OCI-LY7 (cell line): ENCODE data around the gene GNG11. TPM values are rescaled to one million over a fixed set of nuclear protein-coding genes. Genes with fewer than 3 reads are reported as not detected.

Experiments
- BruUV-seq: library from RNA; stranded (reverse); fragments of 400-500 nt; replicated peaks from 2 replicates; lab custom pipeline; 2021; lab: Mats Ljungman, UMichigan
- CTCF ChIA-PET: fragments of 300-600 bp; sonication (Branson Sonifier 250); formaldehyde crosslinking; loops from one replicate; lab custom pipeline; 2022; ENCODE audit warnings: antibody characterized with exemption; ENCODE audit not compliant: unreplicated experiment; lab: Charles Lee
- POLR2A ChIA-PET: fragments of 300-600 bp; sonication (Branson Sonifier 250); formaldehyde crosslinking; loops from one replicate; lab custom pipeline; 2022; ENCODE audit warnings: antibody characterized with exemption; lab: Charles Lee
- DNase-seq: peaks from one replicate; pipeline ENCODE4 v3.0.0-alpha.2; 2015; ENCODE audit warnings: low spot score
- H2AFZ ChIP-seq: fragments of 200-600 bp; sonication (generic), shearing (Covaris generic); 2 replicates; pipeline ENCODE4 v1.6.1; 2014; ENCODE audit warnings: mild to moderate bottlenecking, antibody characterized with exemption, low read length, moderate library complexity
- H3K27ac ChIP-seq: fragments of 200-600 bp; sonication (generic); 2 replicates; pipeline ENCODE4 v1.5.1; 2014; ENCODE audit warnings: mixed run types, low read depth, mild to moderate bottlenecking, moderate library complexity, low read length, inconsistent platforms; ENCODE audit not compliant: poor library complexity, severe bottlenecking
- H3K36me3 ChIP-seq: fragments of 200-600 bp; sonication (generic); 2 replicates; pipeline ENCODE4 v1.6.1; 2014; ENCODE audit warnings: mild to moderate bottlenecking, antibody characterized with exemption, low read length, moderate library complexity, mixed read lengths; ENCODE audit not compliant: insufficient read depth
- H3K4me1 ChIP-seq: fragments of 200-600 bp; sonication (generic); 2 replicates; pipeline ENCODE4 v1.5.1; 2014; ENCODE audit warnings: mild to moderate bottlenecking, low read length; ENCODE audit not compliant: insufficient read depth, poor library complexity, severe bottlenecking
- H3K4me2 ChIP-seq: fragments of 200-600 bp; sonication (generic); 2 replicates; pipeline ENCODE4 v1.6.1; 2014; ENCODE audit warnings: mild to moderate bottlenecking, low read length
- H3K4me3 ChIP-seq: fragments of 200-600 bp; sonication (generic); 2 replicates; pipeline ENCODE4 v1.5.1; 2014; ENCODE audit warnings: mild to moderate bottlenecking, low read depth, low read length; ENCODE audit not compliant: poor library complexity, severe bottlenecking
- H3K79me2 ChIP-seq: fragments of 200-600 bp; sonication (generic); 2 replicates; pipeline ENCODE4 v1.6.1; 2016; ENCODE audit warnings: low read depth, mild to moderate bottlenecking, low read length, moderate library complexity, mixed read lengths; ENCODE audit not compliant: insufficient read depth
- H3K9me2 ChIP-seq: fragments of 200-600 bp; sonication (generic); 2 replicates; pipeline ENCODE4 v1.6.1; 2016; ENCODE audit warnings: mild to moderate bottlenecking, low read length, mixed read lengths; ENCODE audit not compliant: insufficient read depth
- H3K9me3 ChIP-seq: fragments of 200-600 bp; sonication (generic); 2 replicates; pipeline ENCODE4 v1.6.1; 2014; ENCODE audit warnings: mild to moderate bottlenecking, mixed run types, low read length, mixed read lengths
- H4K20me1 ChIP-seq: fragments of 200-600 bp; sonication (generic); 2 replicates; pipeline ENCODE4 v1.6.1; 2014; ENCODE audit warnings: mild to moderate bottlenecking, antibody characterized with exemption, low read length, moderate library complexity, mixed read lengths; ENCODE audit not compliant: insufficient read depth
- EZH2phosphoT487 ChIP-seq: fragments of 200-600 bp; sonication (generic); IDR thresholded peaks from 2 replicates; pipeline ENCODE4 v1.6.1; 2018; ENCODE audit warnings: low read depth, borderline replicate concordance, mild to moderate bottlenecking, mixed run types, antibody characterized with exemption, low read length, moderate library complexity, mixed read lengths
- intact Hi-C: fragments of 100-400 bp; cut with micrococcal nuclease; formaldehyde crosslinking; loops from one replicate; pipeline ENCODE4 v1.10.0; 2022; ENCODE audit not compliant: unreplicated experiment
- total RNA-seq, 2 experiments: library from RNA; depleted of rRNA in 1 of 2; stranded (reverse); fragments of >200 nt in 1 of 2; shearing (Covaris generic) in 1 of 2; gene quantifications; 2 replicates each; pipeline ENCODE4 v1.2.3, GENCODE V29; 2014 to 2022
- TF ChIP-seq, protein P1 (sequence below): fragments of 200-600 bp; sonication (generic); conservative IDR thresholded peaks from 2 replicates; pipeline ENCODE4 v1.5.1; 2014; ENCODE audit warnings: mild to moderate bottlenecking, antibody characterized with exemption, low read length, moderate library complexity, mixed read lengths

Gene GNG11
- total RNA-seq, 2 experiments from 2014 or later, result 0.82 to 1.2 TPM

DNA sequence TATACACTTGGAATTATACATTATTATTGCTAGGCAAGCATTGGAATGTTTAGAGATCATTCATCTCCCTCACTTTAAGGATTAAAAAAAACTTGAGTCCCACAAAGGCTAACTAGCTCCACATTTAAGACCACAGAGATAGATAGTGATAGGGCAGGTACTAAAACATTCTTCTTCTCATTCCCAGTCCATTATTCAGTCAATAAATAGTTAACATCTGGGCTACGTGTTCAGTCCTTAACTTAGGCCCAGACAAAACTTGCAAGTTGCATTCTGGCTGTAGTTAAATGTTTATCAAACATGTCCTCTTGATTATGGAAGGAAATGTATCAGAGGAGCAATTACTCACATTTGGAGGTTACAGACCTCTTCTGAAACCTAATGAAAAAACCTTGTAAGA is 2.4 kb downstream of the GNG11 start:
- intact Hi-C loops, result no loop called here
- BruUV-seq, result no TSS peak
- H3K9me2 ChIP-seq, result no peaks in the 10 kb centered on the region
- H4K20me1 ChIP-seq, result no peaks in the 10 kb centered on the region
- ChIA-PET CTCF (no interaction called here), POLR2A (interaction anchor here (0.5 kb wide), 1 partner anchor 25 kb away, joined by 3 read pairs; no protein-coding TSS in a partner anchor)
- peak overlapping the region; percentile 68; the same call in 1 of the 2 replicates for H3K4me2 ChIP-seq
- H3K79me2 ChIP-seq, result no peaks in the 10 kb centered on the region
- no peak for TF ChIP-seq EZH2phosphoT487
- TF ChIP-seq, protein P1, sequence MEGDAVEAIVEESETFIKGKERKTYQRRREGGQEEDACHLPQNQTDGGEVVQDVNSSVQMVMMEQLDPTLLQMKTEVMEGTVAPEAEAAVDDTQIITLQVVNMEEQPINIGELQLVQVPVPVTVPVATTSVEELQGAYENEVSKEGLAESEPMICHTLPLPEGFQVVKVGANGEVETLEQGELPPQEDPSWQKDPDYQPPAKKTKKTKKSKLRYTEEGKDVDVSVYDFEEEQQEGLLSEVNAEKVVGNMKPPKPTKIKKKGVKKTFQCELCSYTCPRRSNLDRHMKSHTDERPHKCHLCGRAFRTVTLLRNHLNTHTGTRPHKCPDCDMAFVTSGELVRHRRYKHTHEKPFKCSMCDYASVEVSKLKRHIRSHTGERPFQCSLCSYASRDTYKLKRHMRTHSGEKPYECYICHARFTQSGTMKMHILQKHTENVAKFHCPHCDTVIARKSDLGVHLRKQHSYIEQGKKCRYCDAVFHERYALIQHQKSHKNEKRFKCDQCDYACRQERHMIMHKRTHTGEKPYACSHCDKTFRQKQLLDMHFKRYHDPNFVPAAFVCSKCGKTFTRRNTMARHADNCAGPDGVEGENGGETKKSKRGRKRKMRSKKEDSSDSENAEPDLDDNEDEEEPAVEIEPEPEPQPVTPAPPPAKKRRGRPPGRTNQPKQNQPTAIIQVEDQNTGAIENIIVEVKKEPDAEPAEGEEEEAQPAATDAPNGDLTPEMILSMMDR, result no peak
- H3K36me3 ChIP-seq, result no peaks in the 10 kb centered on the region
- no peak overlapping the region for H3K4me3 ChIP-seq
- no peak for DNase-seq
- H2AFZ ChIP-seq, result peak overlapping the region; percentile 39; the same call in 1 of the 2 replicates
- no peak overlapping the region for H3K27ac ChIP-seq
- no peaks in the 10 kb centered on the region for H3K9me3 ChIP-seq
- H3K4me1 ChIP-seq, result peaks cover 10% of the 10 kb centered on the region

DNA sequence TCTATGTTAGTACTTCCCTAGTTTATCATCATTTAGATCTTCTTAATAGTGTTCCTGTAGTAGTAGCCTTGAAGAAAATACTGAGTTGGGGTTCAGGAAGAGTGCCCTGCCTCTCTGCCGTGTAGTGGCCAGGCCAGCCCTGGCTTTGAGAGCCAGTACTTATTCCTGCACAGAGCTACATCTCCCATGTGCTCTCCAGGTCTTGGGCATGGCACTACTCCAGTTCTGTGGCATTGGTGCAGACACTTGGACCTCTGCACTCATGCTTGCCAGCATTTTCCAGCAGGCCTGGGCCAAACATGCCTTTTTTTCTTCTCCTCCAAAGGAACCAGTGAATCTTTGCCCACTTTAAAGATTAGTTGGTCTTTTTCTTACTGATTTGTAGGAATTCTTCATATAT is 5.3 kb downstream of the GNG11 start:
- Histone ChIP-seq H3K9me3 (no peaks in the 10 kb centered on the region), H3K4me2 (no peak overlapping the region), H3K79me2 (no peaks in the 10 kb centered on the region), H3K4me3 (no peak overlapping the region), H3K27ac (no peak overlapping the region), H2AFZ (no peak overlapping the region), H3K4me1 (peaks cover 10% of the 10 kb centered on the region), H4K20me1 (no peaks in the 10 kb centered on the region), H3K9me2 (no peaks in the 10 kb centered on the region), H3K36me3 (no peaks in the 10 kb centered on the region)
- ChIA-PET CTCF (no interaction called here), POLR2A (interaction anchor here (0.8 kb wide), 1 partner anchor 155 kb away, joined by 3 read pairs; no protein-coding TSS in a partner anchor)
- TF ChIP-seq, protein P1, result no peak
- TF ChIP-seq EZH2phosphoT487, result no peak
- no TSS peak for BruUV-seq
- DNase-seq, result no peak
- intact Hi-C loops, result no loop called here

DNA sequence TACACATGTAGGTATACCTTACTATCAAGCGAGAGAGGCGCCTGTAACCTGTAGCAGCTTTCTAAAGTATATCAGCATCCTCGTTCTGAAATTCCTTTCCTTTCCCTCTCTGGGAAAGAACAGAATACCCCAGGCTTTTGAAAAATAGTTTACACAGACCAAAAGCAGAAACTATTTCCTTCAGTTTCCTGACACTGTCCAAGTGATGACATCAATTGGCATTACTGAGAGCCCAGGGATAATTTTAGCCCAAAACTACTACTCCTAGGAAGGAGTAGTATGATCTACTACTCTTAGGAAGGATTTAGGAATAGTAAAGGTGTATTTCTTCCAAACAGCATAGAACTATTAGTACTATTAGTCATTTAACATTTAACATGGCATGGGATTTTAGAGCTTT is 6.0 kb downstream of the GNG11 start:
- no peaks in the 10 kb centered on the region for H4K20me1 ChIP-seq
- TF ChIP-seq, protein P1, result no peak
- no peak for TF ChIP-seq EZH2phosphoT487
- H3K9me3 ChIP-seq, result no peaks in the 10 kb centered on the region
- peaks cover 10% of the 10 kb centered on the region for H3K4me1 ChIP-seq
- POLR2A ChIA-PET, result interaction anchor here (0.8 to 1.8 kb wide), 3 partner anchors 13 to 154 kb away, joined by 3 to 6 read pairs (median 4); no protein-coding TSS in a partner anchor
- H3K9me2 ChIP-seq, result no peaks in the 10 kb centered on the region
- H3K36me3 ChIP-seq, result no peaks in the 10 kb centered on the region
- no peak overlapping the region for H3K4me2 ChIP-seq
- intact Hi-C loops, result no loop called here
- H2AFZ ChIP-seq, result no peak overlapping the region
- H3K79me2 ChIP-seq, result no peaks in the 10 kb centered on the region
- CTCF ChIA-PET, result no interaction called here
- no peak overlapping the region for H3K27ac ChIP-seq
- no peak overlapping the region for H3K4me3 ChIP-seq
- no TSS peak for BruUV-seq
- DNase-seq, result no peak
